ENCODE results near the gene PAFAH1B1.

PAFAH1B1 gene

GRCh38 chr17:2701996-2702741 lies 108.7 kb downstream of the PAFAH1B1 start:
- DNase-seq (ENCODE audit: low read depth in 2 of 2, low spot score in 1 of 2), result no peak

- DNase-seq (ENCODE audit: low read depth in 2 of 2, low spot score in 1 of 2), result no peak
Measured at GRCh38 chr17:2703181-2703580, 109.7 kb downstream of the PAFAH1B1 start.

GRCh38 chr17:2703606-2704005 lies 110.2 kb downstream of the PAFAH1B1 start:
- DNase-seq (ENCODE audit: low read depth in 2 of 2, low spot score in 1 of 2), result no peak

GRCh38 chr17:2704031-2704889 lies 110.8 kb downstream of the PAFAH1B1 start:
- no peak for DNase-seq (ENCODE audit: low read depth in 2 of 2, low spot score in 1 of 2)

GRCh38 chr17:2704890-2705248 lies 111.4 kb downstream of the PAFAH1B1 start:
- DNase-seq (ENCODE audit: low read depth in 2 of 2, low spot score in 1 of 2), result no peak

GRCh38 chr17:2705263-2705662 lies 111.8 kb downstream of the PAFAH1B1 start:
- no peak for DNase-seq (ENCODE audit: low read depth in 2 of 2, low spot score in 1 of 2)

- DNase-seq (ENCODE audit: low read depth in 2 of 2, low spot score in 1 of 2), result no peak
Measured at GRCh38 chr17:2705888-2706795, 112.7 kb downstream of the PAFAH1B1 start.

- no peak for DNase-seq (ENCODE audit: low read depth in 2 of 2, low spot score in 1 of 2)
Measured at GRCh38 chr17:2706911-2707510, 113.6 kb downstream of the PAFAH1B1 start.

GRCh38 chr17:2707721-2708584 lies 114.5 kb downstream of the PAFAH1B1 start:
- no peak for DNase-seq (ENCODE audit: low read depth in 2 of 2, low spot score in 1 of 2)

- no peak for DNase-seq (ENCODE audit: low read depth in 2 of 2, low spot score in 1 of 2)
Measured at GRCh38 chr17:2708585-2709182, 115.2 kb downstream of the PAFAH1B1 start.

- no peak for DNase-seq (ENCODE audit: low read depth in 2 of 2, low spot score in 1 of 2)
Measured at GRCh38 chr17:2709183-2709661, 115.8 kb downstream of the PAFAH1B1 start.

- DNase-seq (ENCODE audit: low read depth in 2 of 2, low spot score in 1 of 2), result no peak
Measured at GRCh38 chr17:2710071-2710802, 116.8 kb downstream of the PAFAH1B1 start.

GRCh38 chr17:2710803-2711607 lies 117.6 kb downstream of the PAFAH1B1 start:
- no peak for DNase-seq (ENCODE audit: low read depth in 2 of 2, low spot score in 1 of 2)

- peak; percentile 83 to 93 for DNase-seq (ENCODE audit: low read depth in 2 of 2, low spot score in 1 of 2)
Measured at GRCh38 chr17:2711608-2712299, 118.3 kb downstream of the PAFAH1B1 start, which contains the start of gene CLUH. Gene CLUH, minus strand, starts transcription at chr17:2711764. Its CDS starts 103 bp downstream, at chr17:2711661.

- no peak for DNase-seq (ENCODE audit: low read depth in 2 of 2, low spot score in 1 of 2)
Measured at GRCh38 chr17:2712300-2713043, 119.0 kb downstream of the PAFAH1B1 start.

GRCh38 chr17:2713881-2714280 lies 120.4 kb downstream of the PAFAH1B1 start:
- DNase-seq (ENCODE audit: low read depth in 2 of 2, low spot score in 1 of 2), result no peak

All from stimulated activated CD8-positive, alpha-beta memory T cell treated with anti-CD3 and anti-CD28 coated beads, Interleukin-4, amount 100 ng/mL, for 1 hour (primary cell).